Measurements from ENCODE around the gene VGLL2. TPM values are rescaled to one million over a fixed set of nuclear protein-coding genes. Genes with fewer than 3 reads are reported as not detected.

VGLL2 gene
- polyA plus RNA-seq, 1 of the 3 experiments (the other 2 are of a cell fraction) = 0.02 TPM

- no peak for TF ChIP-seq IRF3 (IDR thresholded peaks at IDR 0.05; ENCODE audit: low read depth, low read length)
Observed at GRCh38 chr6:117268924-117269323, 3.6 kb downstream of the VGLL2 start (continued).

GRCh38 chr6:117269638-117270054, 4.3 kb downstream of the VGLL2 start:
- no peaks in the 10 kb centered on the region for H4K20me1 ChIP-seq (ENCODE audit: insufficient read depth)
- no peak overlapping the region for H3K27ac ChIP-seq (ENCODE audit: low read depth in 2 of 2, low read length in 1 of 2)
- no peak for DNase-seq
- no peak overlapping the region for H2AFZ ChIP-seq (ENCODE audit: low read depth)
- H3K4me1 ChIP-seq (ENCODE audit: control insufficient read depth in 1 of 2, insufficient read depth in 2 of 2, low read depth in 1 of 2, low read length in 1 of 2) = peaks cover 3 to 4% of the 10 kb centered on the region in 2 experiments; a peak in 1 of 4 replicates
- ChIA-PET CTCF (no interaction called here), POLR2A (no interaction called here)
- no peaks in the 10 kb centered on the region for H3K9me2 ChIP-seq
- peak overlapping the region; percentile 60; the same call in 1 of the 2 replicates for H3K4me2 ChIP-seq
- 2% methylated on average over 8 of the region's 8 CpGs for WGBS (ENCODE audit: low lambda C conversion rate)
- TF ChIP-seq SMC3 (IDR thresholded peaks at IDR 0.05; ENCODE audit: low read depth, low read length) = no peak
- TF ChIP-seq GATA2 (CRISPR knock-in tag; IDR thresholded peaks at IDR 0.05) = no peak
- no peak for TF ChIP-seq TAF1 (IDR thresholded peaks at IDR 0.05; ENCODE audit: borderline replicate concordance, low read depth, low read length)
- no peak for TF ChIP-seq SIN3A (IDR thresholded peaks at IDR 0.05; ENCODE audit: borderline replicate concordance, low read depth, low read length)
- peak; percentile 76; the same call in 1 of the 2 replicates for TF ChIP-seq EZH2phosphoT487 (IDR thresholded peaks at IDR 0.05; ENCODE audit: borderline replicate concordance, low read depth)
- TF ChIP-seq TCF12 (IDR thresholded peaks at IDR 0.05) = no peak
- no peak for TF ChIP-seq POLR2AphosphoS5 (IDR thresholded peaks at IDR 0.05; ENCODE audit: low read depth, low read length)
- TF ChIP-seq FOXJ3 (CRISPR knock-in tag; IDR thresholded peaks at IDR 0.05) = no peak
- no peak overlapping the region for H3K4me3 ChIP-seq (ENCODE audit: low read depth in 2 of 2, low read length in 1 of 2)
- no peaks in the 10 kb centered on the region for H3K9me3 ChIP-seq
- no peaks in the 10 kb centered on the region for H3K36me3 ChIP-seq (replicated peaks in 1 of 2; ENCODE audit: control insufficient read depth in 1 of 2, insufficient read depth in 2 of 2, low read length in 1 of 2)
- H3K27me3 ChIP-seq (ENCODE audit: insufficient read depth) = peaks cover 78% of the 10 kb centered on the region
- H3K9ac ChIP-seq = no peak overlapping the region
- no peaks in the 10 kb centered on the region for H3K79me2 ChIP-seq (ENCODE audit: insufficient read depth)
- no peaks in the 10 kb centered on the region for H3F3A ChIP-seq (replicated peaks; ENCODE audit: insufficient read depth)

- POLR2A ChIA-PET = interaction anchor here (0.6 kb wide), 1 partner anchor 912 kb away, joined by 3 read pairs; no protein-coding TSS in a partner anchor
- Histone ChIP-seq H3K79me2 (ENCODE audit: insufficient read depth) (no peaks in the 10 kb centered on the region), H3K9me2 (no peaks in the 10 kb centered on the region), H3K27ac (ENCODE audit: low read depth in 2 of 2, low read length in 1 of 2) (no peak overlapping the region), H3K4me2 (peak overlapping the region; percentile 60; the same call in 1 of the 2 replicates), H3F3A (replicated peaks; ENCODE audit: insufficient read depth) (no peaks in the 10 kb centered on the region), H3K9me3 (no peaks in the 10 kb centered on the region), H2AFZ (ENCODE audit: low read depth) (no peak overlapping the region), H3K4me3 (ENCODE audit: low read depth in 2 of 2, low read length in 1 of 2) (no peak overlapping the region; a peak in 1 of 4 replicates), H3K4me1 (ENCODE audit: control insufficient read depth in 1 of 2, insufficient read depth in 2 of 2, low read depth in 1 of 2, low read length in 1 of 2) (peaks cover 0 to 3% of the 10 kb centered on the region in 2 experiments; a peak in 1 of 4 replicates), H3K27me3 (ENCODE audit: insufficient read depth) (peaks cover 78% of the 10 kb centered on the region), H3K9ac (no peak overlapping the region), H3K36me3 (replicated peaks in 1 of 2; ENCODE audit: control insufficient read depth in 1 of 2, insufficient read depth in 2 of 2, low read length in 1 of 2) (no peaks in the 10 kb centered on the region), H4K20me1 (ENCODE audit: insufficient read depth) (no peaks in the 10 kb centered on the region)
- TF ChIP-seq MXI1 (IDR thresholded peaks at IDR 0.05; ENCODE audit: low read depth, low read length) (no peak), RFX5 (IDR thresholded peaks at IDR 0.05; ENCODE audit: low read length) (no peak), TAF1 (IDR thresholded peaks at IDR 0.05; ENCODE audit: borderline replicate concordance, low read depth, low read length) (no peak), FOSL2 (IDR thresholded peaks at IDR 0.05; ENCODE audit: borderline replicate concordance, low read depth) (no peak), RXRA (IDR thresholded peaks at IDR 0.05; ENCODE audit: borderline replicate concordance, low read depth) (no peak), NRF1 (IDR thresholded peaks at IDR 0.05; ENCODE audit: low read depth, low read length) (no peak)
- 7% methylated on average over 34 of the region's 74 CpGs for WGBS (ENCODE audit: low lambda C conversion rate)
- CTCF ChIA-PET = no interaction called here
- peak; percentile 27 for DNase-seq
Observed at GRCh38 chr6:117270055-117270842, 4.9 kb downstream of the VGLL2 start.
